ENCODE results near the gene SPATA1. TPM values are rescaled to one million over a fixed set of nuclear protein-coding genes. Genes with fewer than 3 reads are reported as not detected.

SPATA1 gene
- total and polyA plus RNA-seq, 2 of the 13 experiments (the other 11 are each of a cell fraction or from before 2014, with no cell fraction given) = 0.70 to 1.4 TPM

DNA sequence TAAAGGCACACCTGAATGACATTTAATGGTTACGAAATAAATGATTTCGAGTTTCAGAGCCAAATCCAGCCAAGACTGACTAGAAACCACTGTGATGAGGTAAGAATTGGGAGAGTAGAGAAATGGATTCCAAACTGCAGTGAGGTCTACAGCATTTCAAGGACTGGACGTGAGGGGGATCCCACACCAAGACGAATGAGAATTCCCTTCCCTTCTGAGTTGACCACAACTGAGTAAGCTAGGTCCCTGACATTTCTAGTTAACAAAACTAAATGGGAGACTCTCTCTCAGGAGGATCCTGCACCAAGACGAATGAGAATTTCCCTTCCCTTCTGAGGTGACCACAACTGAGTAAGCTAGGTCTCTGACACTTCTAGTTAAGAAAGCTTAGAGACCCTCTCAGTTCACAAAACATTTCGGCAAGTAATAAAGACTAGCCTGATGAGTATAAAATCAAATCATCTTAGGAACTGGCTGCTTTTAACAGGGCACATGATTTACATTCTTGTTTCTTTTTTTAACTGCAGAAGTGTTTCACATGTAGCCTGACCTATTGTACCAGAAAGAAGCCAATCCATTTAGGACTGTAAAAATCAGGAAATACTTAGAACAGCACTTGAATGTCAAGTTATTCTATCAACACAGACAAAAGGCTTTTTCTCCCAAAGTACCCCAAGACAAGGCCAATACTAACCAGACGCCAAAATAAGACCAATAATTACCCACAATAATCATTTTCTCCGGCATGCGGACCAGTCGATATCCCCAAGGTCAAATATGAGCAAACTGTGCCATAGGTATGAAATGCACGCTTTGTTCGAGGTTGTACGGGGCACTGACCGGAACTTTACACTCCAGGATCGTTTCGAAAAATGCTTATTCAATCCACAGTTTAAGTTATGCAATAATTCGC lies 1.4 kb upstream of the SPATA1 start (continued):
- TF ChIP-seq, protein P1, sequence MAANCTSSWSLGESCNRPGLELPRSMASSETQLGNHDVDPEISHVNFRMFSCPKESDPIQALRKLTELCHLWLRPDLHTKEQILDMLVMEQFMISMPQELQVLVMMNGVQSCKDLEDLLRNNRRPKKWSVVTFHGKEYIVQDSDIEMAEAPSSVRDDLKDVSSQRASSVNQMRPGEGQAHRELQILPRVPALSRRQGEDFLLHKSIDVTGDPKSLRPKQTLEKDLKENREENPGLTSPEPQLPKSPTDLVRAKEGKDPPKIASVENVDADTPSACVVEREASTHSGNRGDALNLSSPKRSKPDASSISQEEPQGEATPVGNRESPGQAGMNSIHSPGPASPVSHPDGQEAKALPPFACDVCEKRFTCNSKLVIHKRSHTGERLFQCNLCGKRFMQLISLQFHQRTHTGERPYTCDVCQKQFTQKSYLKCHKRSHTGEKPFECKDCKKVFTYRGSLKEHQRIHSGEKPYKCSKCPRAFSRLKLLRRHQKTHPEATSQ (CRISPR knock-in tag; IDR thresholded peaks at IDR 0.05; ENCODE audit: borderline replicate concordance) = 0 out of 2 replicates have a peak, but pooled peaks have one; percentile 43
- no peak for TF ChIP-seq RFXANK (CRISPR knock-in tag; IDR thresholded peaks at IDR 0.05)
- TF ChIP-seq MBD4 (IDR thresholded peaks at IDR 0.05; ENCODE audit: borderline replicate concordance, low read length) = 0 out of 2 replicates have a peak, but pooled peaks have one; percentile 28
- no peak for TF ChIP-seq SCMH1 (CRISPR knock-in tag; IDR thresholded peaks at IDR 0.05; ENCODE audit: borderline replicate concordance)
- TF ChIP-seq, protein P2, sequence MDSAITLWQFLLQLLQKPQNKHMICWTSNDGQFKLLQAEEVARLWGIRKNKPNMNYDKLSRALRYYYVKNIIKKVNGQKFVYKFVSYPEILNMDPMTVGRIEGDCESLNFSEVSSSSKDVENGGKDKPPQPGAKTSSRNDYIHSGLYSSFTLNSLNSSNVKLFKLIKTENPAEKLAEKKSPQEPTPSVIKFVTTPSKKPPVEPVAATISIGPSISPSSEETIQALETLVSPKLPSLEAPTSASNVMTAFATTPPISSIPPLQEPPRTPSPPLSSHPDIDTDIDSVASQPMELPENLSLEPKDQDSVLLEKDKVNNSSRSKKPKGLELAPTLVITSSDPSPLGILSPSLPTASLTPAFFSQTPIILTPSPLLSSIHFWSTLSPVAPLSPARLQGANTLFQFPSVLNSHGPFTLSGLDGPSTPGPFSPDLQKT (CRISPR knock-in tag; IDR thresholded peaks at IDR 0.05; ENCODE audit: borderline replicate concordance) = no peak
- TF ChIP-seq ZNF792 (CRISPR knock-in tag; IDR thresholded peaks at IDR 0.05) = no peak
- TF ChIP-seq, protein P3, sequence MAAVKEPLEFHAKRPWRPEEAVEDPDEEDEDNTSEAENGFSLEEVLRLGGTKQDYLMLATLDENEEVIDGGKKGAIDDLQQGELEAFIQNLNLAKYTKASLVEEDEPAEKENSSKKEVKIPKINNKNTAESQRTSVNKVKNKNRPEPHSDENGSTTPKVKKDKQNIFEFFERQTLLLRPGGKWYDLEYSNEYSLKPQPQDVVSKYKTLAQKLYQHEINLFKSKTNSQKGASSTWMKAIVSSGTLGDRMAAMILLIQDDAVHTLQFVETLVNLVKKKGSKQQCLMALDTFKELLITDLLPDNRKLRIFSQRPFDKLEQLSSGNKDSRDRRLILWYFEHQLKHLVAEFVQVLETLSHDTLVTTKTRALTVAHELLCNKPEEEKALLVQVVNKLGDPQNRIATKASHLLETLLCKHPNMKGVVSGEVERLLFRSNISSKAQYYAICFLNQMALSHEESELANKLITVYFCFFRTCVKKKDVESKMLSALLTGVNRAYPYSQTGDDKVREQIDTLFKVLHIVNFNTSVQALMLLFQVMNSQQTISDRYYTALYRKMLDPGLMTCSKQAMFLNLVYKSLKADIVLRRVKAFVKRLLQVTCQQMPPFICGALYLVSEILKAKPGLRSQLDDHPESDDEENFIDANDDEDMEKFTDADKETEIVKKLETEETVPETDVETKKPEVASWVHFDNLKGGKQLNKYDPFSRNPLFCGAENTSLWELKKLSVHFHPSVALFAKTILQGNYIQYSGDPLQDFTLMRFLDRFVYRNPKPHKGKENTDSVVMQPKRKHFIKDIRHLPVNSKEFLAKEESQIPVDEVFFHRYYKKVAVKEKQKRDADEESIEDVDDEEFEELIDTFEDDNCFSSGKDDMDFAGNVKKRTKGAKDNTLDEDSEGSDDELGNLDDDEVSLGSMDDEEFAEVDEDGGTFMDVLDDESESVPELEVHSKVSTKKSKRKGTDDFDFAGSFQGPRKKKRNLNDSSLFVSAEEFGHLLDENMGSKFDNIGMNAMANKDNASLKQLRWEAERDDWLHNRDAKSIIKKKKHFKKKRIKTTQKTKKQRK (IDR thresholded peaks at IDR 0.05; ENCODE audit: low read length) = no peak
- TF ChIP-seq SP5 (CRISPR knock-in tag; IDR thresholded peaks at IDR 0.05; ENCODE audit: borderline replicate concordance, low read depth) = no peak
- TF ChIP-seq, protein P4, sequence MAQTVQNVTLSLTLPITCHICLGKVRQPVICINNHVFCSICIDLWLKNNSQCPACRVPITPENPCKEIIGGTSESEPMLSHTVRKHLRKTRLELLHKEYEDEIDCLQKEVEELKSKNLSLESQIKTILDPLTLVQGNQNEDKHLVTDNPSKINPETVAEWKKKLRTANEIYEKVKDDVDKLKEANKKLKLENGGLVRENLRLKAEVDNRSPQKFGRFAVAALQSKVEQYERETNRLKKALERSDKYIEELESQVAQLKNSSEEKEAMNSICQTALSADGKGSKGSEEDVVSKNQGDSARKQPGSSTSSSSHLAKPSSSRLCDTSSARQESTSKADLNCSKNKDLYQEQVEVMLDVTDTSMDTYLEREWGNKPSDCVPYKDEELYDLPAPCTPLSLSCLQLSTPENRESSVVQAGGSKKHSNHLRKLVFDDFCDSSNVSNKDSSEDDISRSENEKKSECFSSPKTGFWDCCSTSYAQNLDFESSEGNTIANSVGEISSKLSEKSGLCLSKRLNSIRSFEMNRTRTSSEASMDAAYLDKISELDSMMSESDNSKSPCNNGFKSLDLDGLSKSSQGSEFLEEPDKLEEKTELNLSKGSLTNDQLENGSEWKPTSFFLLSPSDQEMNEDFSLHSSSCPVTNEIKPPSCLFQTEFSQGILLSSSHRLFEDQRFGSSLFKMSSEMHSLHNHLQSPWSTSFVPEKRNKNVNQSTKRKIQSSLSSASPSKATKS (CRISPR knock-in tag; IDR thresholded peaks at IDR 0.05) = no peak
- TF ChIP-seq, protein P5, sequence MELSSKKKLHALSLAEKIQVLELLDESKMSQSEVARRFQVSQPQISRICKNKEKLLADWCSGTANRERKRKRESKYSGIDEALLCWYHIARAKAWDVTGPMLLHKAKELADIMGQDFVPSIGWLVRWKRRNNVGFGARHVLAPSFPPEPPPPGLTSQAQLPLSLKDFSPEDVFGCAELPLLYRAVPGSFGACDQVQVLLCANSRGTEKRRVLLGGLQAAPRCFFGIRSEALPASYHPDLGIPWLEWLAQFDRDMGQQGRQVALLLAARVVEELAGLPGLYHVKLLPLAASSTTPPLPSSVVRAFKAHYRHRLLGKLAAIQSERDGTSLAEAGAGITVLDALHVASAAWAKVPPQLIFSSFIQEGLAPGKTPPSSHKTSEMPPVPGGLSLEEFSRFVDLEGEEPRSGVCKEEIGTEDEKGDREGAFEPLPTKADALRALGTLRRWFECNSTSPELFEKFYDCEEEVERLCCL (CRISPR knock-in tag; IDR thresholded peaks at IDR 0.05; ENCODE audit: borderline replicate concordance) = no peak; the same call in 1 of the 2 replicates
- TF ChIP-seq PCBP2 (optimal IDR thresholded peaks at IDR 0.05; ENCODE audit: low read depth, low read length, poor library complexity, severe bottlenecking) = no peak
- TF ChIP-seq, protein P6, sequence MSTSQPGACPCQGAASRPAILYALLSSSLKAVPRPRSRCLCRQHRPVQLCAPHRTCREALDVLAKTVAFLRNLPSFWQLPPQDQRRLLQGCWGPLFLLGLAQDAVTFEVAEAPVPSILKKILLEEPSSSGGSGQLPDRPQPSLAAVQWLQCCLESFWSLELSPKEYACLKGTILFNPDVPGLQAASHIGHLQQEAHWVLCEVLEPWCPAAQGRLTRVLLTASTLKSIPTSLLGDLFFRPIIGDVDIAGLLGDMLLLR (CRISPR knock-in tag; IDR thresholded peaks at IDR 0.05) = no peak
- TF ChIP-seq ZNF841 (CRISPR knock-in tag; IDR thresholded peaks at IDR 0.05; ENCODE audit: borderline replicate concordance) = no peak
- TF ChIP-seq, protein P7, sequence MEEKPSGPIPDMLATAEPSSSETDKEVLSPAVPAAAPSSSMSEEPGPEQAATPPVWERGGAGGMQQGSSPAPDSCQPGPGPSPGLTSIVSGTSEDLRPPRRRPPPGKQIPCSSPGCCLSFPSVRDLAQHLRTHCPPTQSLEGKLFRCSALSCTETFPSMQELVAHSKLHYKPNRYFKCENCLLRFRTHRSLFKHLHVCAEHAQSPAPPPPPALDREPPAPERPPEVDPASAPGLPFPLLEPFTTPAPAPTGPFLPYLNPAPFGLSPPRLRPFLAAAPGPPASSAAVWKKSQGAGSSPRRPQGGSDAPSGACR (CRISPR knock-in tag; IDR thresholded peaks at IDR 0.05) = no peak
- TF ChIP-seq ZNF354B (CRISPR knock-in tag; IDR thresholded peaks at IDR 0.05) = no peak
- TF ChIP-seq KMT2B (CRISPR knock-in tag; IDR thresholded peaks at IDR 0.05) = no peak; the same call in 1 of the 2 replicates
- no peak for TF ChIP-seq ZNF879 (CRISPR knock-in tag; IDR thresholded peaks at IDR 0.05)
